Muscle layer of duodenum (tissue), 2 donors: Measurements from ENCODE around the gene RREB1.

Experiments
- H3K27ac ChIP-seq: one replicate; pipeline ENCODE4 v1.7.0; 2013; ENCODE audit warnings: mild to moderate bottlenecking, low read length
- H3K27me3 ChIP-seq: one replicate; pipeline ENCODE4 v1.7.0; 2013; ENCODE audit warnings: low read depth, mild to moderate bottlenecking, control low read depth, low read length
- H3K36me3 ChIP-seq, 2 donors: one replicate each; pipeline ENCODE4 v1.7.0; 2013; ENCODE audit warnings: low read length in 2 of 2, control low read depth in 1 of 2, mild to moderate bottlenecking in 1 of 2; ENCODE audit not compliant: insufficient read depth in 2 of 2, control insufficient read depth in 1 of 2
- H3K4me1 ChIP-seq, 2 donors: one replicate each; pipeline ENCODE4 v1.7.0; 2013; ENCODE audit warnings: low read length in 2 of 2, mild to moderate bottlenecking in 2 of 2, control low read depth in 1 of 2, moderate library complexity in 1 of 2; ENCODE audit not compliant: insufficient read depth in 2 of 2, control insufficient read depth in 1 of 2
- H3K4me3 ChIP-seq, 2 donors: one replicate each; pipeline ENCODE4 v1.7.0; 2013; ENCODE audit warnings: low read length in 2 of 2, low read depth in 1 of 2, mild to moderate bottlenecking in 1 of 2
- H3K9me3 ChIP-seq, 2 donors: one replicate each; pipeline ENCODE4 v1.7.0; 2013; ENCODE audit warnings: low read length in 2 of 2, control low read depth in 1 of 2, mild to moderate bottlenecking in 1 of 2; ENCODE audit not compliant: control insufficient read depth in 1 of 2
- donor health status: healthy.

The RREB1 gene, protein sequence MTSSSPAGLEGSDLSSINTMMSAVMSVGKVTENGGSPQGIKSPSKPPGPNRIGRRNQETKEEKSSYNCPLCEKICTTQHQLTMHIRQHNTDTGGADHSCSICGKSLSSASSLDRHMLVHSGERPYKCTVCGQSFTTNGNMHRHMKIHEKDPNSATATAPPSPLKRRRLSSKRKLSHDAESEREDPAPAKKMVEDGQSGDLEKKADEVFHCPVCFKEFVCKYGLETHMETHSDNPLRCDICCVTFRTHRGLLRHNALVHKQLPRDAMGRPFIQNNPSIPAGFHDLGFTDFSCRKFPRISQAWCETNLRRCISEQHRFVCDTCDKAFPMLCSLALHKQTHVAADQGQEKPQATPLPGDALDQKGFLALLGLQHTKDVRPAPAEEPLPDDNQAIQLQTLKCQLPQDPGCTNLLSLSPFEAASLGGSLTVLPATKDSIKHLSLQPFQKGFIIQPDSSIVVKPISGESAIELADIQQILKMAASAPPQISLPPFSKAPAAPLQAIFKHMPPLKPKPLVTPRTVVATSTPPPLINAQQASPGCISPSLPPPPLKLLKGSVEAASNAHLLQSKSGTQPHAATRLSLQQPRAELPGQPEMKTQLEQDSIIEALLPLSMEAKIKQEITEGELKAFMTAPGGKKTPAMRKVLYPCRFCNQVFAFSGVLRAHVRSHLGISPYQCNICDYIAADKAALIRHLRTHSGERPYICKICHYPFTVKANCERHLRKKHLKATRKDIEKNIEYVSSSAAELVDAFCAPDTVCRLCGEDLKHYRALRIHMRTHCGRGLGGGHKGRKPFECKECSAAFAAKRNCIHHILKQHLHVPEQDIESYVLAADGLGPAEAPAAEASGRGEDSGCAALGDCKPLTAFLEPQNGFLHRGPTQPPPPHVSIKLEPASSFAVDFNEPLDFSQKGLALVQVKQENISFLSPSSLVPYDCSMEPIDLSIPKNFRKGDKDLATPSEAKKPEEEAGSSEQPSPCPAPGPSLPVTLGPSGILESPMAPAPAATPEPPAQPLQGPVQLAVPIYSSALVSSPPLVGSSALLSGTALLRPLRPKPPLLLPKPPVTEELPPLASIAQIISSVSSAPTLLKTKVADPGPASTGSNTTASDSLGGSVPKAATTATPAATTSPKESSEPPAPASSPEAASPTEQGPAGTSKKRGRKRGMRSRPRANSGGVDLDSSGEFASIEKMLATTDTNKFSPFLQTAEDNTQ (N-terminal part only)

DNA sequence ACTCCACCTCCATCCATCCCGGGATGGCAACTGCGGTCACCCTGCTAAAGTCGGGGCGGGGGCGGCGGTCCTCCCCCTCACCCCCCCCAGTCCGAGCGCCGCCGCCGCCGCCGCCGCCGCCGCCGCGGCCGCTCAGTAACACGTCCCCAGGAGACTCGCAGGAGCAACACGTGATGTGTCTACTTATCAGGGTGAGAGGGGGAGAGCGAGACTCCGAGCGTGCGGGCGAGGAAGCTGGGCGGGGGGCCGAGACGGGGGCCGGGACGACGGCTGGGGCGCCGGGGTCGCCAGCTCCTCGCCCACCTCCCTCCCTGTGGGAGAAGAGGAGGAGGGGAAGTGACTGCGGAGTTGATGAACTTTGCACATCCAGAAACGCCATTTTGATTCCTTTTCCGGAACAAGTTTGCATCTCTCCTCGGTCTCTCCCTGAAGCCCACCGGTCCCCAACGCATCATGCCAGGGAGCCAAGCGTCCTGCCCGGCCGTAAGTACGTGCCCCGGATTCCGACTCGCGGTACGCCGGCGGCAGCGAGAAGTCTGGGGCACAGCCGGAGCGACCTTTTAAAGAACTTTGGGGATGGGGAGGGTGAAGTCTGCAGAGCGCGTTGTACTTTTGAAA lies at the start of gene RREB1:
RREB1 (plus strand) TSS at position 384 of the 618 bp plus-strand sequence. CDS start 73,951 bp downstream, outside the sequence.
- Histone ChIP-seq H3K36me3 (peaks cover 0 to 3% of the 10 kb centered on the region in 2 donors), H3K4me3 (peak within 1 kb of the TSS; percentile 93 to 97), H3K27me3 (no peaks in the 10 kb centered on the region), H3K9me3 (no peaks in the 10 kb centered on the region), H3K4me1 (peaks cover 0 to 22% of the 10 kb centered on the region in 2 donors), H3K27ac (peak within 1 kb of the TSS; percentile 93)

DNA sequence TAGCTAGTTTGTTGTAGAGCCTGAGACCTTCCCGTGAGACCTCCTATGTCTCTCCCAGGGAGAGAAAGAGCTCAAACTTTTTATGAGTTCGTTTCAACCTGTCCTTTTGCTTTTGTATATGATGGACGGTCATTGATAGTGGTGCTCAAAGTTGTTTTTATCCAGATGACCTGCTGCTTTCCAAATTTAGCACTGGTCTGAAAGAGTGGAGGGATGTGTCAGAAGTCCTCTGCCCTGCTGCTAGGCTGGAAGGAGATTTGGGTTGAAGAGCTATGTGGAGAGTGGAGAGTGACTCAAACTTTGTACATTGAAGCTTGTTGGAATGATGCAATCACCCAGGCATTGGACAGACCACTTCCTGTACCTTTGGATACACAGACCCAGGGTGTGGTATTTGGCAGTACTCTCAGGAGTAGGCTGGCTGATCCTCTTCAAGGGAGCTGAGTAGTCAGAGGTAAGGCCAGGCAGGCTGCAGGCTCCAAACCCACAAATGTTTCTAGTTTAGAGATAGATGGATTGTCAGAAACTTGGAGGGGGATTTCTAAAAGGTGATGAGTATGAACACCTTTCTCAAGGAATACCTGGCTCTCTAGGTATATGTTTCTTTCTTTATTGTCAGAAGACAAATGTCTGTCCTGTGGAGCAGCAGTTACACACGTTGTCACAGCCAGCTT lies 49.4 kb upstream of the RREB1 start:
- no peak overlapping the region for H3K27ac ChIP-seq
- no peak overlapping the region for H3K4me3 ChIP-seq
- H3K27me3 ChIP-seq = no peaks in the 10 kb centered on the region
- no peaks in the 10 kb centered on the region for H3K9me3 ChIP-seq
- H3K4me1 ChIP-seq = no peaks in the 10 kb centered on the region
- H3K36me3 ChIP-seq = no peaks in the 10 kb centered on the region

DNA sequence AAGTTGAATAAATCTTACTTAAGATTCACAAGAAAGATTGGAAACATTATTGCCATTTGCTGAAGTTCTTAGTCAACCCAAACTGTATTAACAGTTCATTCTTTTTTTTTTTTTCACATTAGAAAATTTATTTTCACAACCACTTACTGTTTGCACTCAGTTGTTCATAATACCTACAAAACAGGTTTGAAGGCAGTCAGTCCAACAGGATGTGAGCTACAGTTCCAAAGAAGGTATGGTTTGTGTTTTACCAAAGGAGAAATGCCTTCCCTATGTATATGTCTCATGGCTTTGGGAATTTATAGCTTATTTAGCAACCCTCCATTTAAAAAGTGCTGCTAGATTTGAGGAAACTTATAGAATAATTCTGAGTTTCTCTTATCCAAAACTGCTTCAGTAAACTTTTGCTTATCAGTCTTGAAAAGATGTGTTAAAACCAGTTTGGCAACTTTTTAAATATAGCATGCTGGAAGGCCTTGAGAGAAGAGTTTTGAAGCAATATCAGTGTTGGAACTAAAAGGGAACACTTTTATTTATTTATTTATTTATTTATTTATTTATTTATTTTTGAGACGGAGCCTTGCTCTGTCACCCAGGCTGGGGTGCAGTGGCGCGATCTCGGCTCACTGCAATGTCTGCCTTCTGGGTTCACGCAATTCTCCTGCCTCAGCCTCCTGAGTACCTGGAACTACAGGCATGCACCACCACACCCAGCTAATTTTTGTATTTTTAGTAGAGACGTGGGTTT lies 46.8 kb upstream of the RREB1 start:
- no peak overlapping the region for H3K4me3 ChIP-seq
- H3K27me3 ChIP-seq = no peaks in the 10 kb centered on the region
- H3K36me3 ChIP-seq = no peaks in the 10 kb centered on the region
- H3K27ac ChIP-seq = no peak overlapping the region
- no peaks in the 10 kb centered on the region for H3K4me1 ChIP-seq
- H3K9me3 ChIP-seq = no peaks in the 10 kb centered on the region

DNA sequence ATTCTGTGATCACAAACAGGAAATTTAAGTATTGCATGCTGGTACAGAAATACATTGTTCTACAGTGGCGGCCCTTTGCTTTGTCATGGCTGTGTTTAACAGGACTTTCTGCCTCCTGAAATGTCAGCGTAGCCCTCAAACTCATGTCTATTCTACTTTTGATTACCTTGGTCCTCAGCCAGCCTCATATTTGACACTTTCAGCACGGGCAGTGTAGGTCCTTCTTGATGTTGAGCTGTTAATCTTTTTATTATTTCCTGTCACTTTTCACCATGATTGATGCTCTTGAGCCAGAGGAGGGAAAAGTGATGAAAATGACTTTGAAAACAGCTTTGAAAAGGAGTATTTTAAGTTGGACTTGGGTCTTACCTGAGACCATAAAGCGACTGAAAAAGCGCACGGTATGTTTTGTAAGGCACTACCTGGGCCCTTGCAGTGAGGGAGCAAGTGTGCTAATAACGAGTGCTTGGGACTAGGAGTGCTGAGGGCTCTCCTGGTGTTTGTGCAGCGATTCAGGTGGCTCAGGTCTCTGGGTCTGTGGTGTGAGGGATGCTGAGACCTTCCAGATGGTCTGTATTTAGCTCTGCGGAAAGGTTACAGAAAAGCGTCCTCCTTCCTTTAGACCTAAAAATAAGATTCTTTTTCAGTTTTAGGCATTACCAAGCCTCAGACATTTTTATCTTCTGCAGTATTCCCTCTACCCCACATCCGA lies 45.2 kb upstream of the RREB1 start:
- Histone ChIP-seq H3K27ac (no peak overlapping the region), H3K9me3 (no peaks in the 10 kb centered on the region), H3K4me1 (no peaks in the 10 kb centered on the region), H3K27me3 (no peaks in the 10 kb centered on the region), H3K4me3 (no peak overlapping the region), H3K36me3 (no peaks in the 10 kb centered on the region)

DNA sequence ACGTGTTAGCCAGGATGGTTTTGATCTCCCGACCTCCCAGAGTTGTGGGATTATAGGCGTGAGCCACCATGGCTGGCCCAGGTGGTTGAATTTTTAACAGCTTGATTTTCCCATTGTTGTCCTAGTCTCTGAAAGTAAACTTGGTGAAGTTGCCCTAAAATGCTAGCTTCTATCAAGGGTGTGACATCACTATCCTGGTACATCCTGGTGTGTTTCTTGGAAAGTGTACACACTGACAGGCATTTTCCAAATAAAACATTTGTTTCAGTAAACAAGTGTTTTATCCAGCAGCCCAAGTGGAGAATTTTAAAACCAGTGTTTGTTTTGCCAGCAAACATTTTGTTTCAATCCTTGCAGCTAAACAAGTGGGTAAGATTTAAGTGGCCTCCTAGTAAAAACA lies 40.5 kb upstream of the RREB1 start:
- no peaks in the 10 kb centered on the region for H3K9me3 ChIP-seq
- no peaks in the 10 kb centered on the region for H3K4me1 ChIP-seq
- no peak overlapping the region for H3K27ac ChIP-seq
- H3K27me3 ChIP-seq = no peaks in the 10 kb centered on the region
- H3K4me3 ChIP-seq = no peak overlapping the region
- no peaks in the 10 kb centered on the region for H3K36me3 ChIP-seq

DNA sequence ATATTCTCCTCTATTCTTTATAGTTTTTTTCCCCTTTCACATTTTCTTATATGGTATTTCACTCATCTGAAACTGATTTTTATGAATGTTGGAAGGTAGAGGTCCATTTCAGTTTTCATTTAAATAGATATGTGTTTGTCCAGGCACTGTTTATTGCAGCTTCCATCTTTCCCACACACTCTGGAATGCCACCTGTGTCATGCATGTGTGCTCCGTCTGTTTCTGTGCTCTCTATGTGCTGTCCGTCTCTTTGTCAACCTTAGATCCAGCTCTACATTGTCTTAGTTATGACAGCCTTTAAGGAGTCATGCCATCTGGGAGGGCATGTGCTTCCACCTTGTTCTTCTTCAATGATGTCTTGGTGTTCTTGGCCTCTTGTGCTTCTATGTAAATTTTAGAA lies 36.4 kb upstream of the RREB1 start:
- Histone ChIP-seq H3K4me3 (no peak overlapping the region), H3K9me3 (no peaks in the 10 kb centered on the region), H3K4me1 (peaks cover 0 to 4% of the 10 kb centered on the region in 2 donors), H3K36me3 (no peaks in the 10 kb centered on the region), H3K27ac (no peak overlapping the region), H3K27me3 (no peaks in the 10 kb centered on the region)

DNA sequence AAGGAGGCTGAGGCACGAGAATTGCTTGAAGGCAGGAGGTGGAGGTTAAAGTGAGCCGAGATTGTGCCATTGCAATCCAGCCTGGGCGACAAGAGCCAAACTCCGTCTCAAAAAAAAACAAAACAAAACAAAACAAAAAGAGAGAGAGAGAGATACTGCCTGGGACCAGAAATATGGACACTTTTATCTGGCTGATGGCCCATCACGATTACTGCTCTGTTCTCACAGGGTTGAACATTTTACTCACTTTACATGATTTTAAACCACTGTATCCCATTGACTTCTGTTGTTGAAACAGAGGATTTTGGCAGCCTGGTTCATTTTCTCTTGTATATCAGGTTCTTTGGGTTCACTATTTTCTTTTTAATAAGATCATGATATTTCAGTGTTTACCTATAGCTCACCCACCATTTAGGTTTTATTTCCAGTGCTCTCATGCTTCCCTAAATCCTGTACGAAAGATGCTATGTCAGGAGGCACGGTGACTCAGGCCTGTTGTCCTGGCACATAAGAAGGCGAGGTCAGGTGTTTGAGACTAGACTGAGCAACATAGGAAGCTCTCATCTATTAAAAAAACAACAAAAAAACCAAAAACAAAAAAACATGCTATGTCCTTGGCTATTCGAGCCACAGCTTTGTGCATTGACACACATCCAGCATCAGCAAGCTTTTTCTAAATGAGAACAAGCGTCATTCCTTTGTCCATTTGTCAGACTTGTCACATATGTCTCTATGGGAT lies 34.5 kb upstream of the RREB1 start:
- peak overlapping the region; percentile 60 for H3K27ac ChIP-seq
- no peaks in the 10 kb centered on the region for H3K9me3 ChIP-seq
- H3K4me3 ChIP-seq = no peak overlapping the region
- no peaks in the 10 kb centered on the region for H3K36me3 ChIP-seq
- H3K27me3 ChIP-seq = no peaks in the 10 kb centered on the region
- peaks cover 0 to 4% of the 10 kb centered on the region in 2 donors for H3K4me1 ChIP-seq

DNA sequence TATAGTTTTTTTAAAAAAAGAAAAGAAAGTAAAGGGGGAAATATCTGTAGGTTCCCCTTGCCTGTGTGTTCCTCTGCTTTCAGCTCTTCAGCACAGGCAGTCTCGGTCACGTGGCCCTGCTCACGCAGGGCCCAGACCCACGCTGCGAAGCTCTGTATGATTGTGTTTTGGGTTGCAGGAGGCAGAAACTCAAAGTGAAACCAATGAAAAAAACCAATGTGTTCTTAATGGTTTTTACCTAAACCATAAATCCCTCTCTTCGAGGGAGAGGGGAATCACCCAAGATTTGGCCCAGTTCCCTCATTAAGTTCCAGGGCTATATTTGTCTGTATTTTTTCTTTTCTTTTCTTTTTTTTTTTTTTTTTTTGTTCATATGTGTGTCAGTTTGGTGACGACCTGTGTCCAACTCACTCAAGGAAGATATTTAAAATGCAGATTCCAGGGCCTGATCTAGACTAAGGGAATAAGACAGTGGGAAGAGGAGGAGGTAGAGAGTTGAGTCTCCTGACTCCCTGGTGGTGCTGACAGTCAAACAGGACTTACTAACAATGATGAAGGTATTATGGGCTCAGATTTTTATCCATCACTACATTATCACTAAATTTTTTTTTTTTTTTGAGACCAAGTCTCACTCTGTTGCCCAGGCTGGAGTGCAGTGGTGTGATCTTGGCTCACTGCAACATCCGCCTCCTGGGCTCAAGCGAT lies 33.8 kb upstream of the RREB1 start:
- no peaks in the 10 kb centered on the region for H3K27me3 ChIP-seq
- H3K36me3 ChIP-seq = no peaks in the 10 kb centered on the region
- H3K4me3 ChIP-seq = no peak overlapping the region
- H3K4me1 ChIP-seq = peaks cover 0 to 4% of the 10 kb centered on the region in 2 donors
- H3K9me3 ChIP-seq = no peaks in the 10 kb centered on the region
- no peak overlapping the region for H3K27ac ChIP-seq

DNA sequence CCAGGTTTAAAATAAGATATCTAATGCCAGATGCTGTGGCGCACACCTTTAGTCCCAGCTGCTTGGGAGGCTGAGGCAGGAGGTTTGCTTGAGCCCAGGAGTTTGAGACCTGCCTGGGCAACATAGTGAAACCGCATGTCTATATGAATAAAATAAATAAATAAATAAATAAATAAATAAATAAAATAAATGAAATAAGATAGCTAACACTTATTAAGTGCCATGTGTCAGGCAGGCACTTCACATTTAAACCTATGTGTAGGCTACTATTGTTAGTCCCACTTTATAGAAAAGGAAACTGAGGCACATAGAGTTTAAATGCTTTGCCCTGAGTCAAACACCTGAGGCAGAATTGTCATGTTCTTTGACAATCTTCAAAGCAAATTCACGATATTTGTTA lies 32.9 kb upstream of the RREB1 start:
- no peak overlapping the region for H3K27ac ChIP-seq
- H3K4me1 ChIP-seq = peaks cover 0 to 4% of the 10 kb centered on the region in 2 donors
- no peak overlapping the region for H3K4me3 ChIP-seq
- H3K27me3 ChIP-seq = no peaks in the 10 kb centered on the region
- H3K9me3 ChIP-seq = no peaks in the 10 kb centered on the region
- no peaks in the 10 kb centered on the region for H3K36me3 ChIP-seq
